HG02852 (cell line): Measurements from ENCODE around the gene FRMD4A.
"Not testable (repeated sequence)": the region's sequence is repeated elsewhere in the genome, so short reads cannot be mapped to it uniquely, and the experiment has no call there.

Experiments
- ATAC-seq: cut with Tn5 transposase; IDR thresholded peaks from one replicate; pipeline ENCODE4 v1.9.1; 2021; ENCODE audit warnings: mild to moderate bottlenecking, moderate library complexity; ENCODE audit not compliant: unreplicated experiment

FRMD4A gene

GRCh38 chr10:13924040-13924725 lies 406.5 kb downstream of the FRMD4A start:
- ATAC-seq, result no peak

GRCh38 chr10:13922586-13922985 lies 408.1 kb downstream of the FRMD4A start:
- no peak for ATAC-seq

- no peak for ATAC-seq
Observed at GRCh38 chr10:13921941-13922340, 408.8 kb downstream of the FRMD4A start.

- ATAC-seq, result not testable (repeated sequence)
Observed at GRCh38 chr10:13921131-13921530, 409.6 kb downstream of the FRMD4A start.

- no peak for ATAC-seq
Observed at GRCh38 chr10:13920465-13920864, 410.3 kb downstream of the FRMD4A start.

- no peak for ATAC-seq
Observed at GRCh38 chr10:13920031-13920430, 410.7 kb downstream of the FRMD4A start.

GRCh38 chr10:13917791-13918190 lies 412.9 kb downstream of the FRMD4A start:
- no peak for ATAC-seq

GRCh38 chr10:13916384-13916947 lies 414.3 kb downstream of the FRMD4A start:
- ATAC-seq, result no peak

GRCh38 chr10:13915710-13916109 lies 415.0 kb downstream of the FRMD4A start:
- ATAC-seq, result no peak

- ATAC-seq, result no peak
Observed at GRCh38 chr10:13913897-13914296, 416.8 kb downstream of the FRMD4A start.

- ATAC-seq, result no peak
Observed at GRCh38 chr10:13911821-13912520, 418.8 kb downstream of the FRMD4A start.

GRCh38 chr10:13909516-13910258 lies 421.0 kb downstream of the FRMD4A start:
- no peak for ATAC-seq

GRCh38 chr10:13908475-13908874 lies 422.2 kb downstream of the FRMD4A start:
- ATAC-seq, result no peak

GRCh38 chr10:13907570-13907969 lies 423.2 kb downstream of the FRMD4A start:
- no peak for ATAC-seq

GRCh38 chr10:13905281-13905680 lies 425.4 kb downstream of the FRMD4A start:
- no peak for ATAC-seq

- ATAC-seq, result no peak
Observed at GRCh38 chr10:13904064-13904463, 426.7 kb downstream of the FRMD4A start.

- no peak for ATAC-seq
Observed at GRCh38 chr10:13902868-13903587, 427.7 kb downstream of the FRMD4A start.

GRCh38 chr10:13899941-13900340 lies 430.8 kb downstream of the FRMD4A start:
- ATAC-seq, result no peak

- not testable (repeated sequence) for ATAC-seq
Observed at GRCh38 chr10:13896146-13896545, 434.6 kb downstream of the FRMD4A start.

- no peak for ATAC-seq
Observed at GRCh38 chr10:13894412-13895093, 436.2 kb downstream of the FRMD4A start.
